IMR-90 (cell line): Measurements from ENCODE around the gene DNAJC13.

Experiments
- CTCF ChIP-seq: conservative IDR thresholded peaks from 2 replicates; pipeline ENCODE4 v1.5.1; 2012; ENCODE audit warnings: mild to moderate bottlenecking, low read depth, low read length, improper control_type of control experiment
- FOS ChIP-seq: fragments of 150-350 bp; IDR thresholded peaks from 2 replicates; pipeline ENCODE4 v1.6.1; 2016; ENCODE audit warnings: low read depth, low read length
- MAFK ChIP-seq: IDR thresholded peaks from 2 replicates; pipeline ENCODE4 v1.6.1; 2012; ENCODE audit warnings: low read depth, low read length, improper control_type of control experiment
- MXI1 ChIP-seq: IDR thresholded peaks from 2 replicates; pipeline ENCODE4 v1.6.1; 2012; ENCODE audit warnings: low read depth, mild to moderate bottlenecking, low read length, moderate library complexity, borderline replicate concordance
- POLR2A ChIP-seq: IDR thresholded peaks from 2 replicates; pipeline ENCODE4 v1.6.1; 2012; ENCODE audit warnings: mild to moderate bottlenecking, low read depth, low read length
- RAD21 ChIP-seq: IDR thresholded peaks from 2 replicates; pipeline ENCODE4 v1.6.1; 2012; ENCODE audit warnings: low read length, improper control_type of control experiment
- RCOR1 ChIP-seq: IDR thresholded peaks from 2 replicates; pipeline ENCODE4 v1.6.1; 2012; ENCODE audit warnings: mild to moderate bottlenecking, low read length, improper control_type of control experiment; ENCODE audit not compliant: insufficient replicate concordance
- USF2 ChIP-seq: fragments of 150-350 bp; IDR thresholded peaks from 2 replicates; pipeline ENCODE4 v1.6.1; 2017; ENCODE audit warnings: mild to moderate bottlenecking, antibody characterized with exemption, low read length, low read depth

GRCh38 chr3:132503559-132503958, 86.3 kb downstream of the DNAJC13 start:
- no peak for TF ChIP-seq CTCF
- no peak for TF ChIP-seq POLR2A
- no peak for TF ChIP-seq FOS
- TF ChIP-seq RCOR1 = no peak
- TF ChIP-seq MAFK = no peak
- TF ChIP-seq USF2 = no peak
- TF ChIP-seq MXI1 = no peak
- TF ChIP-seq RAD21 = no peak
